Loucy (cell line): ENCODE data around the gene KRT8.

Source experiments
- CTCF ChIP-seq: fragments of 200-600 bp; sonication (generic); conservative IDR thresholded peaks from 2 replicates; pipeline ENCODE4 v1.5.1; 2014; ENCODE audit warnings: mild to moderate bottlenecking, antibody characterized with exemption, low read length
- EZH2phosphoT487 ChIP-seq: fragments of 200-600 bp; IDR thresholded peaks from 2 replicates; pipeline ENCODE4 v1.6.1; 2018; ENCODE audit warnings: antibody characterized with exemption, mild to moderate bottlenecking, moderate library complexity, borderline replicate concordance

GRCh38 chr12:52917800-52918199 is 12.9 kb upstream of the KRT8 start:
- TF ChIP-seq CTCF = no peak
- no peak for TF ChIP-seq EZH2phosphoT487
